HepG2 (cell line): Measurements from ENCODE around the gene LRP10. TPM values are rescaled to one million over a fixed set of nuclear protein-coding genes. Genes with fewer than 3 reads are reported as not detected.

Experiments
- E2F1 ChIP-seq: sonication (generic); formaldehyde crosslinking; IDR thresholded peaks from 2 replicates; pipeline ENCODE4 v1.5.0; 2020; ENCODE audit warnings: missing genetic modification reagents
- FOXP4 ChIP-seq: sonication (generic); formaldehyde crosslinking; IDR thresholded peaks from 2 replicates; pipeline ENCODE4 v1.4.0; 2020; ENCODE audit warnings: missing genetic modification reagents
- GATA4 ChIP-seq: sonication (generic); IDR thresholded peaks from 2 replicates; pipeline ENCODE4 v1.6.1; 2016; ENCODE audit warnings: antibody characterized with exemption, low read depth, borderline replicate concordance
- HMG20A ChIP-seq: IDR thresholded peaks from 2 replicates; pipeline ENCODE4 v1.6.1; 2016; ENCODE audit warnings: borderline replicate concordance
- PATZ1 ChIP-seq: sonication (generic); formaldehyde crosslinking; IDR thresholded peaks from 2 replicates; pipeline ENCODE4 v1.4.0; 2020; ENCODE audit warnings: missing genetic modification reagents
- RERE ChIP-seq: IDR thresholded peaks from 2 replicates; pipeline ENCODE4 v1.6.1; 2016; ENCODE audit warnings: low read depth, missing genetic modification reagents, missing compliant biosample characterization
- REXO4 ChIP-seq: sonication (generic); formaldehyde crosslinking; IDR thresholded peaks from 2 replicates; pipeline ENCODE4 v1.8.0; 2022; ENCODE audit warnings: missing genetic modification reagents, mild to moderate bottlenecking, borderline replicate concordance
- ZFP1 ChIP-seq: IDR thresholded peaks from 2 replicates; pipeline ENCODE4 v1.6.1; 2016
- ZKSCAN1 ChIP-seq: fragments of 150-350 bp; IDR thresholded peaks from 2 replicates; pipeline ENCODE4 v1.6.1; 2014; ENCODE audit warnings: low read length
- ZMYM3 ChIP-seq: sonication (generic); formaldehyde crosslinking; IDR thresholded peaks from 2 replicates; pipeline ENCODE4 v1.5.1; 2020; ENCODE audit warnings: mild to moderate bottlenecking, missing genetic modification reagents
- ZNF136 ChIP-seq: sonication (generic); formaldehyde crosslinking; IDR thresholded peaks from 2 replicates; pipeline ENCODE4 v1.8.1; 2022; ENCODE audit warnings: low read depth, mild to moderate bottlenecking, moderate library complexity, missing genetic modification reagents
- ZNF232 ChIP-seq: sonication (generic); formaldehyde crosslinking; IDR thresholded peaks from 2 replicates; pipeline ENCODE4 v1.4.0; 2020; ENCODE audit warnings: missing genetic modification reagents, borderline replicate concordance
- ZNF362 ChIP-seq: sonication (generic); formaldehyde crosslinking; IDR thresholded peaks from 2 replicates; pipeline ENCODE4 v1.4.0; 2020; ENCODE audit warnings: missing genetic modification reagents, mild to moderate bottlenecking, borderline replicate concordance
- ZNF720 ChIP-seq: sonication (generic); formaldehyde crosslinking; IDR thresholded peaks from 2 replicates; pipeline ENCODE4 v1.4.0; 2020; ENCODE audit warnings: missing genetic modification reagents
- polyA plus RNA-seq, 8 experiments: library from polyadenylated mRNA; depleted of rRNA in 3 of 8; stranded (reverse) in 7 of 8; unstranded in 1 of 8; fragments of >200 nt; fragmentation: Illumina TruSeq in 4 of 8; extraction: Trizol in 4 of 8; gene quantifications; 2 replicates each; pipeline versions ENCODE4 v1.2.1 to v1.2.3, GENCODE V29; 2011 to 2016; ENCODE audit warnings: low read depth in 4 of 8, missing spikeins in 1 of 8, mixed read lengths in 1 of 8; ENCODE audit not compliant: insufficient read depth in 1 of 8
- total RNA-seq, 5 experiments: library from RNA; depleted of rRNA; stranded (reverse); fragments of >200 nt; fragmentation: Illumina TruSeq; extraction: Trizol; gene quantifications; 2 replicates each; pipeline ENCODE4 v1.2.3, GENCODE V29; 2016; ENCODE audit warnings: low read depth in 1 of 5

LRP10 gene
- total and polyA plus RNA-seq, 2 of the 13 experiments (the other 11 are each of a cell fraction or from before 2014, with no cell fraction given), result 16.9 to 45.2 TPM

- TF ChIP-seq ZFP1 (CRISPR knock-in tag) (peak; percentile 69), RERE (CRISPR knock-in tag) (peak; percentile 81), PATZ1 (CRISPR knock-in tag) (peak; percentile 82), GATA4 (peak; percentile 33; the same call in 1 of the 2 replicates), E2F1 (CRISPR knock-in tag) (peak; percentile 88), HMG20A (CRISPR knock-in tag) (peak; percentile 81), ZKSCAN1 (no peak), ZNF136 (CRISPR knock-in tag) (peak; percentile 98), ZNF232 (peak; percentile 87), ZNF720 (CRISPR knock-in tag) (no peak), REXO4 (CRISPR knock-in tag) (0 out of 2 replicates have a peak, but pooled peaks have one; percentile 65), ZMYM3 (CRISPR knock-in tag) (peak; percentile 90), FOXP4 (CRISPR knock-in tag) (peak; percentile 96), ZNF362 (CRISPR knock-in tag) (peak; percentile 35; the same call in 1 of the 2 replicates)
Observed at GRCh38 chr14:22871224-22872032, at the start of gene LRP10 (continued).
